Retinal pigment epithelial cell (primary cell): Measurements from ENCODE around the gene ADA.

Source experiments
- DNase-seq: peaks from one replicate; pipeline ENCODE4 v3.0.0-alpha.2; 2010; ENCODE audit warnings: low read depth
- H3K4me3 ChIP-seq: 2 replicates; pipeline ENCODE4 v1.5.1; 2011; ENCODE audit warnings: mild to moderate bottlenecking, low read length, control low read depth, moderate library complexity
- CTCF ChIP-seq: conservative IDR thresholded peaks from 2 replicates; pipeline ENCODE4 v1.5.1; 2011; ENCODE audit warnings: low read depth, low read length, control low read depth, inconsistent platforms

ADA gene

GRCh38 chr20:44609006-44609515 is 42.4 kb downstream of the ADA start:
- DNase-seq: no peak
- TF ChIP-seq CTCF: no peak
- H3K4me3 ChIP-seq: no peak overlapping the region

- DNase-seq: no peak
- no peak overlapping the region for H3K4me3 ChIP-seq
- TF ChIP-seq CTCF: no peak
These were observed 44.6 kb downstream of the ADA start for GRCh38 chr20:44606725-44607441.

GRCh38 chr20:44603327-44603726 is 48.2 kb downstream of the ADA start:
- DNase-seq: no peak
- H3K4me3 ChIP-seq: no peak overlapping the region
- TF ChIP-seq CTCF: peak; percentile 27

- TF ChIP-seq CTCF: no peak
- no peak overlapping the region for H3K4me3 ChIP-seq
- DNase-seq: no peak
These were observed 49.7 kb downstream of the ADA start for GRCh38 chr20:44601801-44602204.

GRCh38 chr20:44601236-44601671 is 50.2 kb downstream of the ADA start:
- H3K4me3 ChIP-seq: no peak overlapping the region
- no peak for DNase-seq
- no peak for TF ChIP-seq CTCF

- no peak for TF ChIP-seq CTCF
- H3K4me3 ChIP-seq: no peak overlapping the region
- DNase-seq: no peak
These were observed 50.7 kb downstream of the ADA start for GRCh38 chr20:44600758-44601201.

- TF ChIP-seq CTCF: no peak
- no peak for DNase-seq
- no peak overlapping the region for H3K4me3 ChIP-seq
These were observed 51.2 kb downstream of the ADA start for GRCh38 chr20:44600301-44600700.
